Epithelial cell of proximal tubule (primary cell): ENCODE data around the gene C5AR1. TPM values are rescaled to one million over a fixed set of nuclear protein-coding genes. Genes with fewer than 3 reads are reported as not detected.

Source experiments
- DNase-seq: peaks from one replicate; pipeline ENCODE4 v3.0.0-alpha.2; 2011; ENCODE audit warnings: low read depth
- H3K4me3 ChIP-seq: 2 replicates; pipeline ENCODE4 v1.5.1; 2011; ENCODE audit warnings: low read depth, mild to moderate bottlenecking, low read length
- total RNA-seq: library from RNA; depleted of rRNA; stranded (reverse); fragments of >200 nt; gene quantifications from 2 replicates; pipeline ENCODE4 v1.2.3, GENCODE V29; 2015
- TF ChIP-seq, protein P1 (sequence below): conservative IDR thresholded peaks from 2 replicates; pipeline ENCODE4 v1.5.1; 2012; ENCODE audit warnings: low read depth, mild to moderate bottlenecking, low read length

C5AR1 gene
- total RNA-seq, 1 donor from 2014 or later = not detected

DNA sequence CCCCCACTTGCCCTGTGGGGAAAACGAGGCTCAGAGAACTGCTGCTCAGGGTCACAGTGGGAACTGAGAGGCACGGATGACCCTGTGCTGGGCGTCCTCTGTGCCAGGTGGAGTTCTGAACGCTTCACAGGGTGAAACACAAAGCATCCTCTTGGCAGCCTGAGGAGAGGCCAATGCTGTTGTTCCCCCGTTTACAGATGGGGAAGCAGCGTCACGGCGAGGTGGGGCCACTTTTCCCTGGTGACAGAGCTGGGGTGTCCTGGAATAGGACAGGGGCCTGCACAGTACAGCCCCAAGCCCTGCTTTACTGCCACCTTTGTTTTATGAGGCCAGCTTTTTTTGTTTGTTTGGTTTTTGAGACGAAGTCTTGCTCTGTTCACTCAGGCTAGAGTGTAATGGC lies 61.6 kb downstream of the C5AR1 start:
- TF ChIP-seq, protein P1, sequence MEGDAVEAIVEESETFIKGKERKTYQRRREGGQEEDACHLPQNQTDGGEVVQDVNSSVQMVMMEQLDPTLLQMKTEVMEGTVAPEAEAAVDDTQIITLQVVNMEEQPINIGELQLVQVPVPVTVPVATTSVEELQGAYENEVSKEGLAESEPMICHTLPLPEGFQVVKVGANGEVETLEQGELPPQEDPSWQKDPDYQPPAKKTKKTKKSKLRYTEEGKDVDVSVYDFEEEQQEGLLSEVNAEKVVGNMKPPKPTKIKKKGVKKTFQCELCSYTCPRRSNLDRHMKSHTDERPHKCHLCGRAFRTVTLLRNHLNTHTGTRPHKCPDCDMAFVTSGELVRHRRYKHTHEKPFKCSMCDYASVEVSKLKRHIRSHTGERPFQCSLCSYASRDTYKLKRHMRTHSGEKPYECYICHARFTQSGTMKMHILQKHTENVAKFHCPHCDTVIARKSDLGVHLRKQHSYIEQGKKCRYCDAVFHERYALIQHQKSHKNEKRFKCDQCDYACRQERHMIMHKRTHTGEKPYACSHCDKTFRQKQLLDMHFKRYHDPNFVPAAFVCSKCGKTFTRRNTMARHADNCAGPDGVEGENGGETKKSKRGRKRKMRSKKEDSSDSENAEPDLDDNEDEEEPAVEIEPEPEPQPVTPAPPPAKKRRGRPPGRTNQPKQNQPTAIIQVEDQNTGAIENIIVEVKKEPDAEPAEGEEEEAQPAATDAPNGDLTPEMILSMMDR = no peak
- no peak for DNase-seq
- no peak overlapping the region for H3K4me3 ChIP-seq

Other genes starting within 250 kb of the C5AR1 start
- 18.3 and 30.0 TPM in 2 replicates for gene ZC3H4, start 196.1 kb upstream of the C5AR1 start, total RNA-seq
- 140 and 236 TPM in 2 replicates for gene SAE1, start 179.0 kb upstream of the C5AR1 start, total RNA-seq
- gene BBC3, start 78.7 kb upstream of the C5AR1 start, total RNA-seq = 8.7 and 16.0 TPM in 2 replicates
- 14.7 and 17.8 TPM in 2 replicates for gene CCDC9, start 53.3 kb upstream of the C5AR1 start, total RNA-seq
- 3.0 and 7.0 TPM in 2 replicates for gene INAFM1, start 35.0 kb upstream of the C5AR1 start, total RNA-seq
- gene C5AR2, start 22.3 kb downstream of the C5AR1 start, total RNA-seq = not detected in 2 replicates
- 11.5 and 18.8 TPM in 2 replicates for gene DHX34, start 39.5 kb downstream of the C5AR1 start, total RNA-seq
- gene MEIS3, start 109.7 kb downstream of the C5AR1 start, total RNA-seq = 0.29 TPM in 1 of 2 replicates, not detected in the other
- gene SLC8A2, start 162.0 kb downstream of the C5AR1 start, total RNA-seq = not detected in 2 replicates
- gene KPTN, start 174.4 kb downstream of the C5AR1 start, total RNA-seq = 3.2 TPM in 2 replicates
- 78.9 and 82.2 TPM in 2 replicates for gene NAPA, start 205.2 kb downstream of the C5AR1 start, total RNA-seq